NCI-H2107 (cell line): ENCODE data around the gene ACVR1B.
"Not testable (repeated sequence)": the region's sequence is repeated elsewhere in the genome, so short reads cannot be mapped to it uniquely, and the experiment has no call there.

ENCODE experiments used
- DNase-seq: peaks from one replicate; lab custom pipeline; 2025; lab: John Stamatoyannopoulos, UW

Gene ACVR1B

DNA sequence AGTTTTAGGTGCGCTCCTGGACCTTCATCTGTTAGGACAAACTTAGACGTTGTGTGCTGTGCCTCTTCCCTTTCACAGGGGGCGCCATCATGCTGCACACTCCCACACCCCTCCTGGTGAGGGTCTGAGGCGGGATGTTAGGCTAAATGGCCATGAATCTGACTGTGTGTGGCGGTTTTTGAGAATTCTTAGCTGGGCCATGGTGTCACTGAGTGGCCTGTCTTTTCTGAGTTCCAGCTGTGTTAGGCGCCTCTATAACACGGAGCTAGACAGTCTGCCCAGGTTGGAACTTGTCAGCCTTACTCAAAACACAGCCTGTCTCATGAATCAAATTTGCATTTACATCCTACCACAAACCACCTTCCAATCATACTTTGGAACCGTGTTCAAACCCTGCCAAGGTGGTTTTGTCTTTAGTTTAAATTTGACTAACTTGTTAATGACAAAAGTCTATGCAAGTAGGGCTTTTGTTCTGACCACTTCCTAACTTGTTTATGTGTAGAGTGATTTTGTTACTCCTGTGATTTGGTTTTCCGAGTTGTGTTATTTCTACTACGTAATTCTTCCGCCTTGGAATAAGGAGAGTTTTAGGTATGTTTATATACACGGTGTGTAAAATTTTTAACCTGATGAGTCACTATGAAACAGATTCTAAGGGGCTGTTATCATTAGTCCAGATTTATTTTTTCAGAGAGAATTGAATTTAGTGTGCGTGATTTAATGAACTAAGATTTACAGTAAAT, 19.6 kb downstream of the ACVR1B start:
- DNase-seq, result no peak

DNA sequence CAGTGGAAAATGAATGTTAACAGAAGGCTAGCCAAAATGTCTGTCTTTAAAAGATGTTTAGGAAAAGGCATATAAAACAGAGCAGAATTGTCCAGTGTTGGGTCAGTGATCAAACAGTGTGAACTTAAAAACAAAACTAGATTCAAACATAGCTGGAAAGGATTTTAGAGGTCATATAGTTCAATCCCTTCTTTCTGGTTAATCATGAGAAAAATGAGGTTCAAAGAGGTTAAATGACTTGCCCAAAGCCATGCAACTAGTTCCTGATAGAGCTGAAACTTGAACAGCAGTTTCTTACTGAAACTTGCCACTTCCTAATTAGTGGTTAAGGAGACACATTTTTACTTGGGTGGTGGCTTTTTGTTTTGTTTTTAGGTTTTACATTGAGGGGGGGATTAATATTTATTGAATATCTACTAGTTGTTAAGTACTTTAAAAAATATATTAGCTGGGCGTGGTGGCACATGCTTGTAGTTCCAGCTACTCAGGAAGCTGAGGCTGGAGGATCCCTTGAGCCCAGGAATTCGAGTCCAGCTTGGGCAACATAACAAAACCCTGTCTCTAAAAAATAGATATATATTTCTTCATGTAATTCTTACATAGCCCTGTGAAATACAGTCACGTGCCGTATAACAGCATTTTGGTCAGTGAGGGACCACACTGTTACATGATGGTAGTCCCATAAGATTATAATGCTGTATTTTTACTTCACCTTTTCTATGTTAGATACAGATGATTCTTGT, 20.4 kb downstream of the ACVR1B start:
- no peak for DNase-seq

DNA sequence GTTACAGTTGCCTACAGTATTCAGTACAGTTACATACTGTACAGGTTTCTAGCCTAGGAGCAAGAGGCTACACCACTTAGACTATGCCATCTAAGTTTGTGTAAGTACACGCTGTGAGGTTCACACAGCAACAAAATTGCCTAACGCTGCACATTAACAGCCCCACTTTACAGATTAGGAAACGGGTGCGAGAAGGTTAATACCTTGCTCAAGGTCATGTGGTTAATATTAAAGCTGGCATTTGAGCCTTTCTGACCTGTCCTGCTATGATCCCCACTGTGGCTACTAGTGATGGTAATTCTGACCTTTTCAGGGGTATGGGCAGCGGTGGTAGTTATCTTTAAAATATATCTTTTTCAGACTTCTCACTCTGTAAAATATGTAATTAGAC, 20.9 kb downstream of the ACVR1B start:
- DNase-seq, result no peak

DNA sequence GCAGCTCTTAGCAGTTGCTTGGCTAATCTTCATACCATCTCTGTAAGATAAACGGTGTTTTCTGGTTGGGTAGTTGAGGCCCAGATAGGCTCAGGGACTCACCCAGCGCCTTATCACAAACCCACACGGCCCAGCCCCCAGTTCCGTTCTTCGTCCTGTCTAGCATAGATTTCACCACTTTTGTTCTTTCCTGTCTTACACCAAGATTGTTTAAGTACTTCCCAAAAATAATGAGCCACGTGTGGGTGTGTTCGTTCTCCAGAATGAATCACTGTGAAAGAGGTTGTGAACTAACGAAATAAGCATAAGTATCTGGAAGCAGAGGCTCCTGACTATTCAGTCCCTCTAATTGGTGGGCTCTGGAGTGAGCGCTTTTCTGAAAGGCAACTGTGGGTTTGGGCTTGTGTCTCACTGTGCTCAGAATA, 21.4 kb downstream of the ACVR1B start:
- no peak for DNase-seq

DNA sequence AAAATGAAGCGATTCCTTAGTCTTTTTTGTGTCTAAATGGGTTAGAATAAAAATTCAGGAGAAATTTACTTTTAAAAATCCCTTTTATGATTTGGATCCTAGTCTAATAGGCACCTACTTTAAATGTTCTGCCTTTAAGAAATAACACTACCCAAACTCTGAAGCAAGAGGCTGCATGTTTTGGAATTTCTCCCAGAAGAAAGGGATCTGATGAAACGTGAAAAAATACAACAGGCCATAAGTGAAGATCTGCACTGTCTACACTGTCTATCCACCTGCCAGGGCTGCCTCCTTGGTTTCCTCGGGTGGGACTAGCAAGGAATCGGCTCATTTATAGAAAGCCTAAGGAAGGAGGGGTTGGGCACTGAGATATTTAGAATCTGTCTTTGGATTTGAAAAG, 22.1 kb downstream of the ACVR1B start:
- no peak for DNase-seq

DNA sequence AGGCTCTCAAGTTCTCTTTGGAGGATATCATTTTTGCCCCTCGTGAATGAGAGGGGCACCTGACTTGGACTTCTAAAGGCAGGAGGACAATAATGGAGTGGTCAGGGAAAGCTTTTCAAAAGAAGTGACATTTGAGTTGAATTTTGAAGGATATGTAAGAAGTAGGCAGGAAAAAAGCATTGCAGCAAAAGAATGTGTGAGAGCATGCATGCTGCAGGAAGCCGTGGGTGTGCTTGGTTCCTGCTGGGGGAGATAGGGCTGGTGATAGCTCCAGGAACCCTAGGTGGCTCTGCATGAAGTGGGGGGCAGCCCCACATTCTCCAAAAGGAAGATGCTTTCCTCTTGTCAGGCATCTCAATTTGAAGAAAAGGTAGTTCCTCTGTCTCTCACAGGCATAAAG, 23.1 kb downstream of the ACVR1B start:
- DNase-seq, result no peak

DNA sequence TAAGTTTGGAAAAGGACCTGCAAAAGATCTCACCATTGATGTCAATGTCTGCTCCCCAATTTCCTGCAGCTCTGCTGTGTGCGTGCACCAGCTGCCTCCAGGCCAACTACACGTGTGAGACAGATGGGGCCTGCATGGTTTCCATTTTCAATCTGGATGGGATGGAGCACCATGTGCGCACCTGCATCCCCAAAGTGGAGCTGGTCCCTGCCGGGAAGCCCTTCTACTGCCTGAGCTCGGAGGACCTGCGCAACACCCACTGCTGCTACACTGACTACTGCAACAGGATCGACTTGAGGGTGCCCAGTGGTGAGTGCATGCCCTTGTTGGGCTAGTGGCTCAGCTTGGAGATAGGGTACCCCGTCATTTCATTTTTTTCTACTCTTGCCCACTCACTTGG, 23.7 kb downstream of the ACVR1B start:
- no peak for DNase-seq

DNA sequence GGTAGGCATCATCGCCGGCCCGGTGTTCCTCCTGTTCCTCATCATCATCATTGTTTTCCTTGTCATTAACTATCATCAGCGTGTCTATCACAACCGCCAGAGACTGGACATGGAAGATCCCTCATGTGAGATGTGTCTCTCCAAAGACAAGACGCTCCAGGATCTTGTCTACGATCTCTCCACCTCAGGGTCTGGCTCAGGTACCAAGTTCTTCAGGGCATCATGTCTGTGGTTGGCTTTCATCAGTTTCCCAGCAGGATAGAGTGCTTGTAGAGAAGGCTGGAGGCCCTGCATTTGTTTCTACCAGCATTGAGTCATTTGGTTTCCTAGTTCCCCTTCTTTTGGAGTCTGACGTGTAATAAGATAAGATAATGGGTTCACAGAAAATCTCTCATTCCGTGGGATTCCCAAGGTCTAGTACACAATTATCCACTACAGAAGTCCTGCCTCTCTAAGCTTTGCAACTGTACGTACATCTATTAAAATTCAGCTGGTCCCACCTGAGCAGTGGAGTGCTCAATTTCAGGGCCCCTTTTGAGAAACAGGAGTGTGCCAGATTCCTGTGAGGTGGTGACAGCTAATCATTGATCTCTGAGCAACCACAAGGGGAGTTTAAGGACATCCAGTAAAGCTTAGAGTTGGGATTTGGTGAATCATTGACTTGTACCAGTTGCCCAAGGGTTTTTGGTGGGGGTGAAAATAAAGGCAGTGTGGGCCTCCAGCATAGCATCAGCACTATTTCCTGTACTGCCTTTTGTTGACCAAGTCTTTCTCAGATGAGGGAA, 25.1 kb downstream of the ACVR1B start:
- no peak for DNase-seq

DNA sequence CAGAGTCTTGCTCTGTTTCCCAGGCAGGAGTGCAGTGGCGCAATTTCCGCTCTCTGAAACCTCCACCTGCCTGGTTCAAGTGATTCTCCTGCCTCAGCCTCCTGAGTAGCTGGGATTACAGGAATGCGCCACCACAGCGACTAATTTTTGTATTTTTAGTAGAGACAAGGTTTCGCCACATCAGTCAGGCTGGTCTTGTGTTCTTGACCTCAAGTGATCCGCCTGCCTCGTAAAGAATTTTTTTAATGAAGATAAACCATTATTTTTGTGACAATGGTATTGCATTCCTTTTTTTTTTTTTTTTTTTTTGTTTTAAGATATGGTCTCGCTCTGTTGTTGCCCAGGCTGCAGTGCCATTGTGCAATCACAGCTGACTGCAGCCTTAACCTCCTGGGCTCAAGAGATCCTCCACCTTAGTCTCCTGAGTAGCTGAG, 25.8 kb downstream of the ACVR1B start:
- no peak for DNase-seq

DNA sequence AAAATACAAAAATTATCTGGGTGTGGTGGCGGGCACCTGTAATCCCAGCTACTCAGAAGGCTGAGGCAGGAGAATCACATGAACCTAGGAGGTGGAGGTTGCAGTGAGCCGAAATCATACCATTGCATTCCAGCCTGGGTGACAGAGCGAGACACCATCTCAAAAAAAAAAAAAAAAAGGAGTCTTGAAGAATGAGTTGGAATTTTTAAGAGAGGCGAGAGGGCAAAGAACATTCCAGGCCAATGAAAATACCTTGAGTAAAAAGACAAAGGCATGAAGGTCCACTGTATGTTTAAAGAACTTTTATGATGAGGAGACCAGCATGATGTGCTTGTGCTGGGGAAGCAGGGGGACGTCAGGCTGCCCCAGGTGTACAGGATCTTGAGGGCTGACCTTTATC, 27.8 kb downstream of the ACVR1B start:
- DNase-seq, result not testable (repeated sequence)

DNA sequence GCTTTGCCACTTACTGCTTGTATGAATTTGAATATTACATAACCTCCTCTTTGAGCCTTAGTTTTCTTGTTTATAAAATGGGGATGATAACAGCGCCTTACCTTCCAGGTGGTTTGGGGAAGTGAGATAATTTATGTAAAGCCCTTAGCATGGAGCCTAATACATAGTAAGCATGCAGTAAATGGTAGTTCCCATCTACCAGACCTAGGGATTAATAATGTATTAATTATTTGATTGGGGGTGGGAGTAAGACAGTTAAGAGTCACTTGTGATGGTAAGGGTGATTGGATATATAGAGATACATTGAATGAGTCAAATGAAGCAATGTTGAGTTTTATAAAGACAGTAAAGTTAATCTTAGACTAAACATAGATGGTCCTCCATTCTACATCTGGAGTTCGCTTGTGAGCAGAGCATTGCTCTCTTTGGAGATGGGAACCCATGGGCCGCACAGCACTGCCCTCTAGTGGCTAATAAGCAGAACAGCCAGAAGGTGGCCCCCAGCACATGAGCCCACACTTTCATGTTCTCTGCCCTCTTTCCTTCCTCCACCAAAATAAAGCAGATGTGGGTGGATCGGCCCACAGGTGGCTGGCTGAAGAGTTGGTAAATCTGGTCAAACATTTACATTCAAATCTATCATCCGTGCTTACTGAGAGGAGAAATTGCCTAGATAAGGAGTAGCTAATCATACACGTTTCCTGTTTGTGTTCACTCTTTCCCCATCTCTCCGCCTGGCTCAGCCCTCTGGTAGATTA, 28.7 kb downstream of the ACVR1B start:
- DNase-seq, result peak; percentile 63

DNA sequence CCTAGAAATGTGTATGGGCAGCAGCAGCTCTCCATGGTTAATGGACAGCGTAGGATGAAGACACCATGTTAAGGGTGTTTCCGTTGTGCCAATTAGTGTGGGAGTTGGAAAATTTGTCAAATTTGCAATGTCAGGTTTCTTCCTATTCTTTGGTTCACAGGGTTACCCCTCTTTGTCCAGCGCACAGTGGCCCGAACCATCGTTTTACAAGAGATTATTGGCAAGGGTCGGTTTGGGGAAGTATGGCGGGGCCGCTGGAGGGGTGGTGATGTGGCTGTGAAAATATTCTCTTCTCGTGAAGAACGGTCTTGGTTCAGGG, 29.3 kb downstream of the ACVR1B start:
- no peak for DNase-seq

DNA sequence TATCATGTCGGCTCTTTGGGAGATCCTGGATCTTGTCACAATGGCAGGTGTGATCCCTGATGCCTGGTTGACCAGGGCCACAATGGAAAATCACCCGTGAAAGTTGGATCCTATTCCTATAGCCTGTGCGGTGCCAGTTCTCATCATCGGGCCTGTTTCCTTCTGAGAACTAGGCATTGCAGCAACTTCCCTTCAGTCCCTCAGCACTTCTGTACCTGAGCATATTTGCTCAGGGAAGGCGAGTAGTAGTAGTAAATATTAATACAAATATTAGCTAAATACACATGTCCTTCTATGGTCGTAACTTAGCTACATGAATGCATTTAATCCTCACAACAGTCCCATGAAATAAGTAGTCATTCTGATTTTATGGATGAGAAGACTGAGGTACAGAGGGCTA, 33.2 kb downstream of the ACVR1B start:
- no peak for DNase-seq

DNA sequence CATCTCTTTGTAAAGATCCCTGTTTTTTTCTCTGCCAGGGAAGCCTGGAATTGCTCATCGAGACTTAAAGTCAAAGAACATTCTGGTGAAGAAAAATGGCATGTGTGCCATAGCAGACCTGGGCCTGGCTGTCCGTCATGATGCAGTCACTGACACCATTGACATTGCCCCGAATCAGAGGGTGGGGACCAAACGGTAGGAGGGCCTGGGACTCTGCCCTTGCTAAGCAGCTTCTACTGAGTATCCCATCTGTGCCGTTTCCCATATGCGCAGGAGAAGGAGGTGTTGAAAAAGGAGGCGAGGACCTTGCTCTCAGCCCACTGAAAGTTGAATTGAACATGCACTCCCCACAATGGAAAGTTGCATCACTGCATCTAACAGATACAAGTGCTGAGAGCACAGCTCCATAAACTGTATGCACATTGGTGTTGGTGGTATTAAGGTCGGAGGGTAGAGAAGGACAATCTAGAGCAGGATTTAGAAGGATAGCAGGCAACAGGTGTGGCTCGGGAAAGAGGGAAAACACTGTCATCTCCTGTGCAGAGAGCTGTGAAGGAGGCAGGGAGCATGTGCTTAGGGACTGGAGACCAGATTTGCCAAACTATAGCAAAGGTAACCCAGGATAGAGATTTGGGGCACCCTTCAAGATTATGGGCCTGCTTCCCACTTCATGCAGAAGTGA, 33.8 kb downstream of the ACVR1B start:
- no peak for DNase-seq

DNA sequence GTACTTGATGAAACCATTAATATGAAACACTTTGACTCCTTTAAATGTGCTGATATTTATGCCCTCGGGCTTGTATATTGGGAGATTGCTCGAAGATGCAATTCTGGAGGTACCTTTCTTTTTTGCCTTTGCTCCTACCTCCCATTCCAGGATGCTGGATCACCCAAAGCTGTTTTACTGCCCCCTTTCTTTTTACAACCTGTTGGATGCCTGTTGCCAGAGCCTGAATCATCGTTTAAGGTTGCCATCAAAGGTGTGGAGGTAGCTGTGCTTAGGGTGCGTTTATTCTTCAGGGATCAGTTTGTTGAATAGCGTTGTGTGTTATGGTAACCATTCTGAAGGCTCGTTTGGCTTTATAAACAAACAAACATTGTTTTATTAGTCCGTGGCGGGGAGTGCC, 35.3 kb downstream of the ACVR1B start:
- DNase-seq, result no peak

DNA sequence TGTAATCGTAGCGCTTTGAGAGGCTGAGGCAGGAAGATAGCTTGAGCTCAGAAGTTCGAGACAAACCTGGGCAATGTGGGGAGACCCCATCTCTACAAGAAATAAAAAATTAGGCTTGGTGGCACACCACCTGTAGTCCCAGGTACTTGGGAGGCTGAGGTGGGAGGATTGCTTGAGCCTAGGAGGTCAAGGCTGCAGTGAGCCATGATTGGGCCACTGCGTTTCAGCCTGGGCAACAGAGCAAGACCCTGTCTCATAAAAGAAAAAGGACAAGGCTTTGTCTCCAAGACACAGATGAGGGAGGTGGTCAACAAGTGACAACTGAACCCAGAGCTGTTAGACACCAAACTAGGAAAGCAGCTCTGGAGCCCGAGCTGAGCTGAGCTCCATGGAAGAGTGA, 40.7 kb downstream of the ACVR1B start:
- no peak for DNase-seq

DNA sequence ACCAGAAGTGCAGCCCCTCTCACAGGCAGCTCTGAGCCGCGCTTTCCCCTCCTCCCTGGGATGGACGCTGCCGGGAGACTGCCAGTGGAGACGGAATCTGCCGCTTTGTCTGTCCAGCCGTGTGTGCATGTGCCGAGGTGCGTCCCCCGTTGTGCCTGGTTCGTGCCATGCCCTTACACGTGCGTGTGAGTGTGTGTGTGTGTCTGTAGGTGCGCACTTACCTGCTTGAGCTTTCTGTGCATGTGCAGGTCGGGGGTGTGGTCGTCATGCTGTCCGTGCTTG, 43.0 kb downstream of the ACVR1B start:
- DNase-seq, result no peak

DNA sequence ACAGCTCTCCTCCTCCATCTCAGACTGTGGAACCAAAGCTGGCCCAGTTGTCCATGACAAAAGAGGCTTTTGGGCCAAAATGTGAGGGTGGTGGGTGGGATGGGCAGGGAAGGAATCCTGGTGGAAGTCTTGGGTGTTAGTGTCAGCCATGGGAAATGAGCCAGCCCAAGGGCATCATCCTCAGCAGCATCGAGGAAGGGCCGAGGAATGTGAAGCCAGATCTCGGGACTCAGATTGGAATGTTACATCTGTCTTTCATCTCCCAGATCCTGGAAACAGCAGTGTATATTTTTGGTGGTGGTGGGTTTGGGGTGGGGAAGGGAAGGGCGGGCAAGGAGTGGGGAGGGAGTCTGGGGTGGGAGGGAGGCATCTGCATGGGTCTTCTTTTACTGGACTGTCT, 43.5 kb downstream of the ACVR1B start:
- no peak for DNase-seq

DNA sequence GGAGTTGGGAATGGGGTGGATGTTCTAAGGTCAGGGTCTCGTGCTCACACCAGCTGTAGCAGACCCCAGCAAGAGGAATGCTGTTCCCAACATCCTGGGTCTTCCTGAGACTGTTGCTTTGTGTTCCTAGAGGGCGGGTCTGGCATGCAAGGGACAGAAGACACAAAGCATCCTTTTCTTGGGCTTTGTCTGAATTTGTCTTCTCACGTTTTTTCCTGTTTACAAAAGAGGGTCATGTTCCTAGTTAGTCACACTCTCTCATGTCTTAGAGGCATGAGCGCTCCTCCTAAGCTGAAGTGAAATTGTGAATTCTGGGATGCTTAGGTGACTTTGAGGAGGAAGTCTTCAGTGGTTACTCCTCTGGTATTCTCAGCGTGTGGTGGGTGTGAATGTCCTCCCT, 45.6 kb downstream of the ACVR1B start:
- no peak for DNase-seq

DNA sequence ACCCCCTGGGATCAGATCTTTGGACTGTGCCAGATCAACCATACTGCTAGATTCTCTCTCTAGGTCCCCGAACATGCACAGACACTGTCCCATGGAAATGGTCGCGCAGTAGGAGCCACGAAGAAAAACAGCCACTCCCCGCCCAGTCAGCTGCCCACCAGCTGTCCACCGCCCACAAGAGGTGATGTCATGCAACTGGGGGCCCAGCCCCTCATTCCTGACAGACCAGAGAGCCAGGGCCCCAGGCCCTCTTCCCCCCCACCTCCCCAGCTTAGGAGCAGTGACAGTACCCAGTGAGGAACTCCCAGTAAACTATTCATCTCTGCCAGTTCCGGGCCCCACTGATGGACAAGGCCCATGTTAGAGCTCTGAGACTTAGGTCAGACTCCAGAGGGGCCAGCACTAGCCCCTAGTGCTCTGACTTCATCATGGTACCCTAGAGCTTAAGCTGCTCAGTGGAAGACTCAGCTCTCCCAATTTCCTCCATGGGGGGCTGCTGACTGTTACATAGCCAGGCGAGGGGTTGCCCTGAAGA, 51.6 kb downstream of the ACVR1B start:
- no peak for DNase-seq

DNA sequence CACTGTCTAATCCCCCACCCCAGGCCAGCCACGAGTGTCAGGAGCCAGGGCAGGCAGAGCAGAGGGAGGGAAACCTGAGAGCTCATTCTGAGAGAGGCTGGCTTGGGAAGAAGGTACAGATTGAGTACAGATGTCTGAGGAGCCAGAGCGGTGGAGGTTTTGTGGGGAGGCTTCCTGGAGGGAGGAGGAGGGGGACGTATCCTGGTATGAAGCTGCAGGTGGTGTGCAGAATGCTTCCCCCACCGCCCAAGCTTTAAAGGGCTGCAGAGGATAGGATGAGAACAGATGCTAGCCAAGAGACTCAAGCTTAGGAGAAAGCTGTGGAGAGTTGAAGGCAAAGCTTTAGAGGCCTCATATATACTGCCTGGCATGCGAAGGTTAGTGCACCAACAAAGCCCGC, 52.1 kb downstream of the ACVR1B start:
- no peak for DNase-seq
